Upper lobe of left lung (tissue), 4 donors: ENCODE data around the gene SOCS1.
A peak's percentile ranks its signal among the peaks of the same experiment; 100 is the strongest.

Experiments
- CTCF ChIP-seq, 6 experiments: fragments of 450-650 bp in 4 of 6; fragments of 200-600 bp in 2 of 6; sonication (generic) in 2 of 6; IDR thresholded peaks; one replicate each; pipeline ENCODE4 v1.5.1; 2016 to 2019; ENCODE audit warnings: antibody characterized with exemption in 6 of 6
- EP300 ChIP-seq, 4 donors: sonication (generic); formaldehyde crosslinking; IDR thresholded peaks; one replicate each; pipeline ENCODE4 v1.5.1; 2017; ENCODE audit warnings: antibody characterized with exemption in 4 of 4, control low read depth in 2 of 4
- POLR2A ChIP-seq, 4 donors: fragments of 450-650 bp; IDR thresholded peaks; one replicate each; pipeline ENCODE4 v1.5.1; 2016 to 2017; ENCODE audit warnings: antibody characterized with exemption in 4 of 4, mild to moderate bottlenecking in 2 of 4
- POLR2AphosphoS5 ChIP-seq, 2 donors: sonication (generic); formaldehyde crosslinking; IDR thresholded peaks; one replicate each; pipeline ENCODE4 v1.5.1; 2017; ENCODE audit warnings: antibody characterized with exemption in 2 of 2

- TF ChIP-seq CTCF (IDR thresholded peaks at IDR 0.05) (no peak), POLR2A (IDR thresholded peaks at IDR 0.05) (no peak), EP300 (IDR thresholded peaks at IDR 0.05) (peak in 1 of 4 donors; percentile 16), POLR2AphosphoS5 (IDR thresholded peaks at IDR 0.05) (no peak)
These were observed 47.6 kb upstream of the SOCS1 start for GRCh38 chr16:11303405-11304138.
